ENCODE measurements around the gene SERPIND1.

- no peak for TF ChIP-seq CTCF (IDR thresholded peaks at IDR 0.05)
- no peak for TF ChIP-seq POLR2A (IDR thresholded peaks at IDR 0.05)
Measured at GRCh38 chr22:20781272-20781990, 7.5 kb downstream of the SERPIND1 start.

Data from thyroid gland (tissue), 4 donors.